Measurements from ENCODE around the gene MCRS1. TPM values are rescaled to one million over a fixed set of nuclear protein-coding genes. Genes with fewer than 3 reads are reported as not detected.

The MCRS1 gene
- total RNA-seq, 4 donors from 2014 or later = 20.0 to 81.2 (median 50.4) TPM

GRCh38 chr12:49546481-49546880 lies 21.5 kb downstream of the MCRS1 start:
- Histone ChIP-seq H3K27ac (no peak overlapping the region), H3K4me1 (no peaks in the 10 kb centered on the region), H3K4me3 (no peak overlapping the region), H3K27me3 (no peaks in the 10 kb centered on the region), H3K36me3 (no peaks in the 10 kb centered on the region), H3K9me3 (no peaks in the 10 kb centered on the region)
- DNase-seq = no peak
- TF ChIP-seq POLR2A (IDR thresholded peaks at IDR 0.05) = no peak
- TF ChIP-seq, protein P1, sequence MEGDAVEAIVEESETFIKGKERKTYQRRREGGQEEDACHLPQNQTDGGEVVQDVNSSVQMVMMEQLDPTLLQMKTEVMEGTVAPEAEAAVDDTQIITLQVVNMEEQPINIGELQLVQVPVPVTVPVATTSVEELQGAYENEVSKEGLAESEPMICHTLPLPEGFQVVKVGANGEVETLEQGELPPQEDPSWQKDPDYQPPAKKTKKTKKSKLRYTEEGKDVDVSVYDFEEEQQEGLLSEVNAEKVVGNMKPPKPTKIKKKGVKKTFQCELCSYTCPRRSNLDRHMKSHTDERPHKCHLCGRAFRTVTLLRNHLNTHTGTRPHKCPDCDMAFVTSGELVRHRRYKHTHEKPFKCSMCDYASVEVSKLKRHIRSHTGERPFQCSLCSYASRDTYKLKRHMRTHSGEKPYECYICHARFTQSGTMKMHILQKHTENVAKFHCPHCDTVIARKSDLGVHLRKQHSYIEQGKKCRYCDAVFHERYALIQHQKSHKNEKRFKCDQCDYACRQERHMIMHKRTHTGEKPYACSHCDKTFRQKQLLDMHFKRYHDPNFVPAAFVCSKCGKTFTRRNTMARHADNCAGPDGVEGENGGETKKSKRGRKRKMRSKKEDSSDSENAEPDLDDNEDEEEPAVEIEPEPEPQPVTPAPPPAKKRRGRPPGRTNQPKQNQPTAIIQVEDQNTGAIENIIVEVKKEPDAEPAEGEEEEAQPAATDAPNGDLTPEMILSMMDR (IDR thresholded peaks at IDR 0.05) = no peak
- intact Hi-C loops (cut with DNase I; ENCODE audit: low total_unique reads) = no loop called here

DNA sequence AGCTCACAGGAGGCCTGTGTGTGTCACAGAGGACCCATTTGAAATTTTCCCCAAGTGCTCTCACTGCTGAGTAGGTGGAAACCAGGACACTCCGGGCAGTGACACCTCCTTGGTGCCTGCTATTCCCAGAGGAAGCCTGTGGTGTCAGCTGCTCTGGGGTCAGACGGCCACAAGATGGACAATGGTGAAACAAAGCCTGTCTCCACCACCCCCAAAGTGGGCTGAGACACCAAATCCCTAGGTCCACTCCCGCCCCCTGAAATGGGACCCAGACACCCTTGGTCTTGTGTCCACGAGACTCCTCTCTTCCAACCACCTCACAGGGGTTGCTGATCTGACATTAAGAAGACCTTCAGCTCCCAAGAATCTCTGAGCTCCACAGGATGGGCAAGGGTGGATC lies 22.1 kb downstream of the MCRS1 start:
- no peak for DNase-seq
- H3K4me1 ChIP-seq = no peaks in the 10 kb centered on the region
- intact Hi-C loops (cut with DNase I; ENCODE audit: low total_unique reads) = no loop called here
- no peaks in the 10 kb centered on the region for H3K9me3 ChIP-seq
- H3K4me3 ChIP-seq = no peak overlapping the region
- no peak for TF ChIP-seq POLR2A (IDR thresholded peaks at IDR 0.05)
- TF ChIP-seq, protein P1 (IDR thresholded peaks at IDR 0.05) = no peak
- no peaks in the 10 kb centered on the region for H3K27me3 ChIP-seq
- no peak overlapping the region for H3K27ac ChIP-seq
- H3K36me3 ChIP-seq = no peaks in the 10 kb centered on the region

- Histone ChIP-seq H3K9me3 (no peaks in the 10 kb centered on the region), H3K4me3 (no peak overlapping the region), H3K36me3 (no peaks in the 10 kb centered on the region), H3K27me3 (no peaks in the 10 kb centered on the region), H3K27ac (no peak overlapping the region), H3K4me1 (no peaks in the 10 kb centered on the region)
- TF ChIP-seq, protein P1 (IDR thresholded peaks at IDR 0.05) = no peak
- TF ChIP-seq POLR2A (IDR thresholded peaks at IDR 0.05) = no peak
- DNase-seq = no peak
- intact Hi-C loops (cut with DNase I; ENCODE audit: low total_unique reads) = no loop called here
Measured at GRCh38 chr12:49543914-49544815, 23.8 kb downstream of the MCRS1 start.

- intact Hi-C loops (cut with DNase I; ENCODE audit: low total_unique reads) = no loop called here
- H3K27ac ChIP-seq = no peak overlapping the region
- H3K9me3 ChIP-seq = no peaks in the 10 kb centered on the region
- no peaks in the 10 kb centered on the region for H3K27me3 ChIP-seq
- peaks cover 0 to 1% of the 10 kb centered on the region in 2 donors for H3K4me1 ChIP-seq
- H3K4me3 ChIP-seq = no peak overlapping the region
- no peak for TF ChIP-seq POLR2A (IDR thresholded peaks at IDR 0.05)
- TF ChIP-seq, protein P1 (IDR thresholded peaks at IDR 0.05) = no peak
- H3K36me3 ChIP-seq = no peaks in the 10 kb centered on the region
- DNase-seq = no peak
Measured at GRCh38 chr12:49543221-49543913, 24.6 kb downstream of the MCRS1 start.

- TF ChIP-seq, protein P1 (IDR thresholded peaks at IDR 0.05) = no peak
- TF ChIP-seq POLR2A (IDR thresholded peaks at IDR 0.05) = no peak
- no peak for DNase-seq
- H3K9me3 ChIP-seq = no peaks in the 10 kb centered on the region
- no peaks in the 10 kb centered on the region for H3K27me3 ChIP-seq
- H3K27ac ChIP-seq = no peak overlapping the region
- H3K4me3 ChIP-seq = no peak overlapping the region
- H3K36me3 ChIP-seq = no peaks in the 10 kb centered on the region
- intact Hi-C loops (cut with DNase I; ENCODE audit: low total_unique reads) = no loop called here
- peaks cover 0 to 8% of the 10 kb centered on the region in 2 donors for H3K4me1 ChIP-seq
Measured at GRCh38 chr12:49542592-49543160, 25.3 kb downstream of the MCRS1 start.
